Measurements from ENCODE around the gene PRKCZ. TPM values are rescaled to one million over a fixed set of nuclear protein-coding genes. Genes with fewer than 3 reads are reported as not detected.

Gene PRKCZ
- total and polyA plus RNA-seq, 9 of the 15 experiments (the other 6 are each of a cell fraction or from before 2014, with no cell fraction given) = 0.07 to 3.1 (median 1.3) TPM

GRCh38 chr1:2175681-2176454 is 125.7 kb downstream of the PRKCZ start (continued):
- TF ChIP-seq ZBTB26 (CRISPR knock-in tag; IDR thresholded peaks at IDR 0.05) (peak; percentile 70; the same call in 1 of the 2 replicates), ESRRB (CRISPR knock-in tag; IDR thresholded peaks at IDR 0.05; ENCODE audit: borderline replicate concordance) (no peak), POLR3G (IDR thresholded peaks at IDR 0.05; ENCODE audit: extremely low read depth, insufficient read length, insufficient replicate concordance) (no peak), GABPB2 (CRISPR knock-in tag; conservative IDR thresholded peaks at IDR 0.05) (no peak; the same call in 1 of the 2 replicates), BDP1 (IDR thresholded peaks at IDR 0.05; ENCODE audit: insufficient read depth, insufficient read length) (no peak), NFATC3 (IDR thresholded peaks at IDR 0.05) (no peak), CTCF (IDR thresholded peaks at IDR 0.05 in 2 of 3, conservative IDR thresholded peaks at IDR 0.05 in 1 of 3; ENCODE audit: insufficient read depth in 2 of 3, low read depth in 1 of 3, low read length in 3 of 3) (peak; percentile 56 to 65 (median 61)), ZNF175 (CRISPR knock-in tag; IDR thresholded peaks at IDR 0.05; ENCODE audit: low read depth) (no peak), TAL1 (IDR thresholded peaks at IDR 0.05) (no peak), ZBTB2 (IDR thresholded peaks at IDR 0.05) (peak; percentile 48; the same call in 1 of the 2 replicates), SMARCB1 (IDR thresholded peaks at IDR 0.05; ENCODE audit: insufficient read length, low read depth) (no peak), THAP12 (CRISPR knock-in tag; IDR thresholded peaks at IDR 0.05) (no peak), ZMIZ1 (IDR thresholded peaks at IDR 0.05; ENCODE audit: low read depth in 2 of 2, low read length in 2 of 2) (no peak), ZNF584 (CRISPR knock-in tag; IDR thresholded peaks at IDR 0.05; ENCODE audit: low read depth) (no peak)
